ENCODE data around the gene VGF. TPM values are rescaled to one million over a fixed set of nuclear protein-coding genes. Genes with fewer than 3 reads are reported as not detected.

The VGF gene
- total RNA-seq, 1 donor from 2014 or later: 20.9 TPM

DNA sequence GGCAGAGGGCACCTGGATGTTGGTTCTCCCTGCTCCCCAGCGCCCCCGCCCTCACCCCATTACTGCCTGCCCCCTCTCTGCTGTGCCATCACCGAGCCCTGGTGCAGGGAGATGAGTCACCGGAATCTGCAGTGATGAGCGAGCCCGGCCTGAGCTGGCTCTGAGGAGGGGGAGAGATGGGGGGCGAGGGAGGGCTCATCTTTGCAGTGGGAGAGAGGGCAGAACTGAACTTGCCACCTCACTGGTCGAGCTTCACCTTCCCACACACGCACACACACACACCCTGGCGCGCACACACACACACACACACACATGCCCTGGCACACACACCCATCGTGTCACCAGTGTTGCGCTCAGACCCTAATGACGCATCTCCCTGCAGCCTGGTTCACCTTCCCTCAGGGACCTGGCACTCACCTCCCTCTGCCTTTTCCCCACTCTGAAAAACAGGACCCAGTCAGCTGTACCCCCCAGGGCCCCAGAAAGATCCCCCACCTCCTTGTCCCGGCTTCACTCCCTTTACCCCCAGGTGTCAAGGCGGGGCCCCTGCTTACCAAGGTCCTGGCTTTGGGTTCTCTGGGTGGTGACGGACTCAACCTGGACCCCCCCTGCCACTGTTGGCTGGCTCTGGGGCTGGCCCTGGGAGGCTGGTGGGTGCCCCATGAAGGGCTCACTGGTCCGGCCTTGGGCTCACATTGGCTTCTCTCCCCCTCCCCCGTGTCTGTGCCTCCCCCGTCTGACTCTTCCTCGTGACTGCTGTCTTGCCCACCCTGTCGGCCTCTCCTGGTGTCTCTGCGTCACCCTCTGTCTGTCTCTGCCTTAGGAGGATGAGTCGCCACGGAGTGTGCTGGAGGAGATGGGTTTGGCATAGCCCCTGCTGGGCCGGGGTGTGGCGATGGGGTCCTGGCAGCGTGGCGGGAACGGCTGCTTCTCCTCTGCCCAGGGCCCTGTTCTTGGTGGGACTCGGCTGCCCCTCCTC, 5.4 kb downstream of the VGF start:
- TF ChIP-seq, protein P1, sequence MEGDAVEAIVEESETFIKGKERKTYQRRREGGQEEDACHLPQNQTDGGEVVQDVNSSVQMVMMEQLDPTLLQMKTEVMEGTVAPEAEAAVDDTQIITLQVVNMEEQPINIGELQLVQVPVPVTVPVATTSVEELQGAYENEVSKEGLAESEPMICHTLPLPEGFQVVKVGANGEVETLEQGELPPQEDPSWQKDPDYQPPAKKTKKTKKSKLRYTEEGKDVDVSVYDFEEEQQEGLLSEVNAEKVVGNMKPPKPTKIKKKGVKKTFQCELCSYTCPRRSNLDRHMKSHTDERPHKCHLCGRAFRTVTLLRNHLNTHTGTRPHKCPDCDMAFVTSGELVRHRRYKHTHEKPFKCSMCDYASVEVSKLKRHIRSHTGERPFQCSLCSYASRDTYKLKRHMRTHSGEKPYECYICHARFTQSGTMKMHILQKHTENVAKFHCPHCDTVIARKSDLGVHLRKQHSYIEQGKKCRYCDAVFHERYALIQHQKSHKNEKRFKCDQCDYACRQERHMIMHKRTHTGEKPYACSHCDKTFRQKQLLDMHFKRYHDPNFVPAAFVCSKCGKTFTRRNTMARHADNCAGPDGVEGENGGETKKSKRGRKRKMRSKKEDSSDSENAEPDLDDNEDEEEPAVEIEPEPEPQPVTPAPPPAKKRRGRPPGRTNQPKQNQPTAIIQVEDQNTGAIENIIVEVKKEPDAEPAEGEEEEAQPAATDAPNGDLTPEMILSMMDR (conservative IDR thresholded peaks at IDR 0.05; ENCODE audit: low read depth, low read length): no peak
- no peak for DNase-seq (ENCODE audit: low read depth)
- no peak overlapping the region for H3K4me3 ChIP-seq (ENCODE audit: low read depth, low read length)

DNA sequence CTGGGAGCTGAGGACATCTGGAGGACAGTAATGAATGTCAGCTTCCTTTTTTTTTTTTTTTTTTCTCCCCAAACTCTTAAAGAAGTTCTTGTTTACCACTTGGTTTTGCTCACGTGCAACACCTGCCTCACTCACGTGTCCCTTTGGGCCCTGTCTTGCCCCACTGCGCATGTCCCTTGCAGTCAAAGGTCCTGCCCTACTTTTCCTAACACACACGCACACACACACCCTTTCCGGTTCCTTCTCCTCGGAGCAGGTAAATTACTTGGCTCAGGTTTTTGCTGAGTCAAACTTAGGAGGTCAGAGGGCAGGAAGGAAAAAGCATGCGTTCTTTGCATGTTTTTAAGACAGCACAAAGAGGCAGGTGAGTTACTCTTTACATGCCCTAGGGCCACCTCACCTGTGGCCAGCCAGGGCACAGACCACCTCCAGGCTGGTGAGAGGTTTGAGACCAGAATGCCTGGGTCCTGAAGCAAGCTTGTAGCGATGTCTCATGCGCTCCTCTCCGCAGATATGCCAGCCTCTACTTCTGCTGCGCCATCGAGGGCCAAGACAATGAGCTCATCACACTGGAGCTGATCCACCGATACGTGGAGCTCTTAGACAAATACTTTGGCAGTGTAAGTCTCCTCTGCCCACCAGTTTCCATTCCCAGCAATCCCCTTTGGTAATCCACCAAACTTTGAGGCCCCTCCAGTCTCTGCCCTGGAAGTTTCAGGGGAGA, 8.3 kb downstream of the VGF start:
- H3K4me3 ChIP-seq (ENCODE audit: low read depth, low read length): no peak overlapping the region
- TF ChIP-seq, protein P1 (conservative IDR thresholded peaks at IDR 0.05; ENCODE audit: low read depth, low read length): no peak
- no peak for DNase-seq (ENCODE audit: low read depth)

DNA sequence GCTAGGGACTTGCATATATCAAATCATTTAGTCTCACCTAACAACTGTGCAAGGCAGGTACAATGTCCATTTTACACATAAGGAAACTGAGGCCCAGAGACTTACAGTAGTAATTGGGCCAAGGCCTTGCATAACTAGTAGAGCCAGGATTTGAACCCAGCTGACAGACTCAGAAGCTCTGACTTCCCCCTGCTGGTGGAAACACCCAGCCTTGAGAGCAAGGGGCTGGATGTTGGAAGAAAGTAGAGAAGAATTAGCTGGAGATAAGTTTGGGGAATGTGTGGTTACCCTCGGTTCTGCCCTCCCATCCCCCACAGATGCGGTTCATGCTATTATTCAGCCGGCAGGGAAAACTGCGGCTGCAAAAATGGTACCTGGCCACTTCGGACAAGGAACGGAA, 9.1 kb downstream of the VGF start:
- no peak for DNase-seq (ENCODE audit: low read depth)
- no peak overlapping the region for H3K4me3 ChIP-seq (ENCODE audit: low read depth, low read length)
- TF ChIP-seq, protein P1 (conservative IDR thresholded peaks at IDR 0.05; ENCODE audit: low read depth, low read length): peak; percentile 44

DNA sequence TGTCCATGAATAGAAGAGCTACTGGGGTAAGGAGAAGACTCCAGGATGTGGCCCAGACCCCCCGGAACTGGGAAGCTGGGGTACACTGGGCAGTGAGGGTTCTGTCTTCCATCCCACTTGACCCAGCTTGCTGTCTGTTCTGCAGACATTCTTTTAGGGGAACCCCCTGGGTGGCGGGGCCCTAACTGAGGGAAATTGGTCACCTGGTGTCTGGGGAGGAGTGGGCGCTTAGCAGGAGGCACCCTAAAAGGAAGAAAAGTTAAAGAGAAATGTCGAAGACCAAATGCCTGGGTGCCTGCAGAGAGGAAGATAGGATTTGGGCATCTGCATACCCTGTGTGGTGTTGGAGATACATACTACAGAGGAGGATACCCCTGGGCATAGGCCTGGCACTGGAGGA, 10.1 kb downstream of the VGF start:
- peak overlapping the region; percentile 96 for H3K4me3 ChIP-seq (ENCODE audit: low read depth, low read length)
- TF ChIP-seq, protein P1 (conservative IDR thresholded peaks at IDR 0.05; ENCODE audit: low read depth, low read length): no peak
- DNase-seq (ENCODE audit: low read depth): no peak

DNA sequence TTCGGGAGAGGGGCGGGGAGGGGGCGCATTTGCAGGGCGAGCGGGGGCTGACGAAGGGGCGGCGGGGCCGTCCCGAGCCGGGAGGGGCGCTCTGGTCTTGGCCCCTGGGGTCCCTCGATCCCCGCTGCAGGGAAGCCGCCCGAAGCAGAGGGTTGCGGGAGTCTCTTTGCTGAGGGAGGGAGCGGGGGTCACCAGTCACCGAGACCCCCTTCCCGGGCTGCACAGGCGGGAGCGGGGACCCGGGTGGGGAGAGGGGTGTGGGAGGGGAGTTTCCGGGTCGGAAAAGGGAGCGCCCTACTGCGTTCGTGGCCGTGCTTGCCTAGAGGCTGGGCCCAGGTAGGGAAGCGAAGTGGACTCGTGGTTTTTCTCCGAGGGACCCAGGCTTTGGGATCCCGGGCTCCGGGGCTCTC, 10.7 kb downstream of the VGF start:
- H3K4me3 ChIP-seq (ENCODE audit: low read depth, low read length): peak overlapping the region; percentile 96
- TF ChIP-seq, protein P1 (conservative IDR thresholded peaks at IDR 0.05; ENCODE audit: low read depth, low read length): no peak
- DNase-seq (ENCODE audit: low read depth): no peak

DNA sequence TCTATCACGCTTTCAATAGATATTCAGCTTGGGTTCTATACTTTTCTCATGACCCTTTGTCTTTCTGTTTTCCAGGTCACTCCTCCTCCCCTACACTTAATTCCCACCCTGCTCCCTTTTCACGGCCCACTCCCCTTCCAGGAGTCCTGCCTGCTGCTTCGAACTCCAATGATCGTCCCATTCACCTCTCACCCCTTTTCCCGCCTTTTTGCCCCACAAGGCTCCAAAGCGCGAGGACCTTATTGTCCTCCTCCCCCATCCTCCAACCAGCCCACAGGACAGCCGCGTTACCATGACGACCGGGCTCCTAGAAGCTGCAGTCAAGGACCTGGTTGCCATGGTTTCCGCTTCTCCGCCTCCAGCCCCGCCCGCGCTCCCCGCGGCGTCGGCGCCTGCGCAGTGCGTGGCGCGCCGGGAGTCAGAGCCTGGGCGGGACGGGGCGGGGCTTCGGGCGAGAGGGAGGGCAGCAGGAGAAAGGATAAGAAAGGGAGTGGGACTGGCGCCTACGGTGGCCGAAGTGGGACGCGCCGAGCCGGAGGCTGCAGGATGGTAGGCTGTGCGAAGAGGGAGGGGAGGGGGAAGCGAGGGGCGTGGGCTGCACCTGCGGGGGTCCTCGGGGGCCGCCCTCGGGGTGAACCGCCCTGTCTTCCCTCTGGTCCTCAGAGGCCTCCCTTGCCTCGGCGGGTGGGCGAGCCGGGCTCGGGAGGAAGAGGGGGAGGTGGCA, 11.2 kb downstream of the VGF start, which contains the start of gene AP1S1:
Gene AP1S1, plus strand, starts transcription at position 508 of the 724 bp plus-strand sequence. Its CDS starts 39 bp downstream, at position 547.
- no peak for DNase-seq (ENCODE audit: low read depth)
- TF ChIP-seq, protein P1 (conservative IDR thresholded peaks at IDR 0.05; ENCODE audit: low read depth, low read length): no peak
- H3K4me3 ChIP-seq (ENCODE audit: low read depth, low read length): peak within 1 kb of the TSS; percentile 96

Data from epithelial cell of proximal tubule (primary cell).